H9 (cell line): ENCODE measurements around the gene ZNF319. TPM values are rescaled to one million over a fixed set of nuclear protein-coding genes. Genes with fewer than 3 reads are reported as not detected.

Source experiments
- DNase-seq: peaks from one replicate; pipeline ENCODE4 v3.0.0-alpha.2; 2017
- H2AFZ ChIP-seq: one replicate; pipeline ENCODE4 v1.6.1; 2013; ENCODE audit warnings: mild to moderate bottlenecking, low read length, control low read depth, moderate library complexity
- H2AK5ac ChIP-seq: 2 replicates; pipeline ENCODE4 v1.6.1; 2013; ENCODE audit warnings: low read length, control low read depth, mixed read lengths; ENCODE audit not compliant: insufficient read length
- H2BK120ac ChIP-seq: one replicate; pipeline ENCODE4 v1.6.1; 2013; ENCODE audit warnings: low read depth, mild to moderate bottlenecking, low read length, control low read depth, inconsistent platforms; ENCODE audit not compliant: poor library complexity, severe bottlenecking
- H2BK12ac ChIP-seq: 2 replicates; pipeline ENCODE4 v1.6.1; 2013; ENCODE audit warnings: low read length, control low read depth, mixed read lengths, low read depth; ENCODE audit not compliant: insufficient read length
- H2BK15ac ChIP-seq: 2 replicates; pipeline ENCODE4 v1.6.1; 2013; ENCODE audit warnings: low read depth, low read length, control low read depth
- H2BK20ac ChIP-seq: one replicate; pipeline ENCODE4 v1.6.1; 2013; ENCODE audit warnings: low read depth, mild to moderate bottlenecking, low read length, control low read depth, inconsistent platforms; ENCODE audit not compliant: poor library complexity, severe bottlenecking
- H2BK5ac ChIP-seq: 2 replicates; pipeline ENCODE4 v1.6.1; 2013; ENCODE audit warnings: low read length, control low read depth, mixed read lengths; ENCODE audit not compliant: insufficient read length
- H3K14ac ChIP-seq: 2 replicates; pipeline ENCODE4 v1.6.1; 2013; ENCODE audit warnings: low read length, control low read depth; ENCODE audit not compliant: insufficient read depth
- H3K18ac ChIP-seq: 2 replicates; pipeline ENCODE4 v1.6.1; 2013; ENCODE audit warnings: low read depth, mild to moderate bottlenecking, mixed read lengths, low read length, control low read depth; ENCODE audit not compliant: insufficient read length
- H3K23ac ChIP-seq: 2 replicates; pipeline ENCODE4 v1.6.1; 2013; ENCODE audit warnings: low read length, control low read depth, mixed read lengths, low read depth; ENCODE audit not compliant: insufficient read length
- H3K23me2 ChIP-seq: 2 replicates; pipeline ENCODE4 v1.6.1; 2013; ENCODE audit warnings: low read depth, mild to moderate bottlenecking, mixed read lengths, low read length, control low read depth; ENCODE audit not compliant: insufficient read length, poor library complexity, severe bottlenecking
- H3K27ac ChIP-seq: 2 replicates; pipeline ENCODE4 v1.5.1; 2013; ENCODE audit warnings: low read length, control low read depth, mixed read lengths, low read depth; ENCODE audit not compliant: insufficient read length
- H3K27me3 ChIP-seq: 2 replicates; pipeline ENCODE4 v1.6.1; 2013; ENCODE audit warnings: low read length, control low read depth, inconsistent platforms; ENCODE audit not compliant: insufficient read depth
- H3K4ac ChIP-seq: 2 replicates; pipeline ENCODE4 v1.6.1; 2013; ENCODE audit warnings: low read depth, mild to moderate bottlenecking, control low read depth, inconsistent platforms, low read length, moderate library complexity
- H3K4me1 ChIP-seq: 2 replicates; pipeline ENCODE4 v1.6.1; 2013; ENCODE audit warnings: low read length, control low read depth, inconsistent platforms; ENCODE audit not compliant: insufficient read depth
- H3K4me2 ChIP-seq: 2 replicates; pipeline ENCODE4 v1.6.1; 2013; ENCODE audit warnings: low read length, control low read depth, mixed read lengths; ENCODE audit not compliant: insufficient read length, insufficient read depth
- H3K56ac ChIP-seq: 2 replicates; pipeline ENCODE4 v1.6.1; 2013; ENCODE audit warnings: low read depth, mild to moderate bottlenecking, mixed read lengths, low read length, control low read depth; ENCODE audit not compliant: insufficient read length
- H3K79me1 ChIP-seq: 2 replicates; pipeline ENCODE4 v1.6.1; 2013; ENCODE audit warnings: low read depth, mild to moderate bottlenecking, moderate library complexity, low read length, control low read depth, inconsistent platforms; ENCODE audit not compliant: insufficient read depth, poor library complexity, severe bottlenecking
- H3K79me2 ChIP-seq: 2 replicates; pipeline ENCODE4 v1.6.1; 2013; ENCODE audit warnings: low read length, control low read depth, inconsistent platforms; ENCODE audit not compliant: insufficient read depth
- H3K9ac ChIP-seq: 2 replicates; pipeline ENCODE4 v1.6.1; 2013; ENCODE audit warnings: low read length, control low read depth, mixed read lengths; ENCODE audit not compliant: insufficient read length; ENCODE audit errors: extremely low read depth
- H3K9me3 ChIP-seq: one replicate; pipeline ENCODE4 v1.6.1; 2013; ENCODE audit warnings: low read depth, low read length, inconsistent platforms; ENCODE audit not compliant: control insufficient read depth
- H3T11ph ChIP-seq: one replicate; pipeline ENCODE4 v1.6.1; 2013; ENCODE audit warnings: mild to moderate bottlenecking, low read length, control low read depth, inconsistent platforms
- H4K20me1 ChIP-seq: one replicate; pipeline ENCODE4 v1.6.1; 2013; ENCODE audit not compliant: control insufficient read depth, insufficient read length, insufficient read depth
- H4K5ac ChIP-seq: 2 replicates; pipeline ENCODE4 v1.6.1; 2013; ENCODE audit warnings: low read depth, mild to moderate bottlenecking, mixed read lengths, low read length, control low read depth; ENCODE audit not compliant: insufficient read length
- H4K8ac ChIP-seq: replicated peaks from 2 replicates; pipeline ENCODE4 v1.6.1; 2013; ENCODE audit warnings: low read length, control low read depth, mixed read lengths, low read depth; ENCODE audit not compliant: insufficient read length
- H4K91ac ChIP-seq: 2 replicates; pipeline ENCODE4 v1.6.1; 2013; ENCODE audit warnings: low read depth, mild to moderate bottlenecking, moderate library complexity, mixed read lengths, low read length, control low read depth; ENCODE audit not compliant: insufficient read length
- H3K27ac Mint-ChIP-seq, 3 experiments: 2 replicates in 2 of 3; 3 replicates in 1 of 3; pipeline ENCODE4 v1.8.0; 2020 to 2021; ENCODE audit warnings: mixed read lengths in 3 of 3, mild to moderate bottlenecking in 1 of 3, moderate library complexity in 1 of 3
- H3K27me3 Mint-ChIP-seq: 2 replicates; pipeline ENCODE4 v1.8.0; 2021; ENCODE audit warnings: low read depth, mild to moderate bottlenecking, moderate library complexity, mixed read lengths
- H3K36me3 Mint-ChIP-seq, 3 experiments: 2 replicates in 2 of 3; 3 replicates in 1 of 3; pipeline ENCODE4 v1.8.0; 2020 to 2021; ENCODE audit warnings: low read depth in 3 of 3, mixed read lengths in 3 of 3; ENCODE audit not compliant: insufficient read depth in 1 of 3
- H3K4me1 Mint-ChIP-seq, 2 experiments: 2 replicates each; pipeline ENCODE4 v1.8.0; 2020; ENCODE audit warnings: mixed read lengths in 2 of 2
- H3K4me3 Mint-ChIP-seq, 2 experiments: 2 replicates in 1 of 2; 3 replicates in 1 of 2; pipeline ENCODE4 v1.8.0; 2020 to 2021; ENCODE audit warnings: mild to moderate bottlenecking in 2 of 2, mixed read lengths in 2 of 2, moderate library complexity in 1 of 2
- H3K9me3 Mint-ChIP-seq, 2 experiments: 2 replicates in 1 of 2; 3 replicates in 1 of 2; pipeline ENCODE4 v1.8.0; 2020; ENCODE audit warnings: mild to moderate bottlenecking in 2 of 2, mixed read lengths in 2 of 2, moderate library complexity in 1 of 2
- WGBS: extraction: QIAGEN DNeasy Blood & Tissue Kit; methylation state at CpG from one replicate; pipeline ENCODE4 v1.1.7; 2013; ENCODE audit warnings: missing lambda C conversion rate, low lambda C conversion rate, mixed read lengths; ENCODE audit not compliant: insufficient read length; ENCODE audit errors: extremely low coverage; 5-methylcytosine and 5-hydroxymethylcytosine counted together
- total RNA-seq: library from RNA; stranded (reverse); gene quantifications from 2 replicates; pipeline ENCODE4 v1.2.1, GENCODE V29; 2021
- TF ChIP-seq, protein P1 (sequence below): fragments of 200-600 bp; sonication (generic); conservative IDR thresholded peaks from 3 replicates; pipeline ENCODE4 v1.8.0; 2021; ENCODE audit warnings: antibody characterized with exemption, mild to moderate bottlenecking

ZNF319 gene
- total RNA-seq, 1 experiment from 2014 or later: 5.6 TPM

GRCh38 chr16:58036943-58037342 is 36.5 kb upstream of the ZNF319 start:
- H3K79me2 ChIP-seq: no peaks in the 10 kb centered on the region
- H4K91ac ChIP-seq: no peak overlapping the region
- H3T11ph ChIP-seq: no peak overlapping the region
- no peak overlapping the region for H2BK15ac ChIP-seq
- no peak overlapping the region for H4K8ac ChIP-seq
- WGBS: no CpG with 5 or more reads among the region's 6 CpGs
- no peaks in the 10 kb centered on the region for H3K4me1 ChIP-seq
- Mint-ChIP-seq H3K27ac (peak overlapping the region in 1 of 3 experiments; percentile 53; a peak in 1 of 7 replicates), H3K27me3 (no peaks in the 10 kb centered on the region), H3K36me3 (peaks cover 8 to 46% (median 39%) of the 10 kb centered on the region in 3 experiments), H3K9me3 (no peaks in the 10 kb centered on the region; a peak in 1 of 5 replicates), H3K4me3 (no peak overlapping the region), H3K4me1 (peaks cover 4 to 11% of the 10 kb centered on the region in 2 experiments)
- H3K27me3 ChIP-seq: no peaks in the 10 kb centered on the region
- no peaks in the 10 kb centered on the region for H3K79me1 ChIP-seq
- H3K9me3 ChIP-seq: no peaks in the 10 kb centered on the region
- no peaks in the 10 kb centered on the region for H4K20me1 ChIP-seq
- no peak overlapping the region for H3K56ac ChIP-seq
- H3K9ac ChIP-seq: no peak overlapping the region
- no peak overlapping the region for H3K23ac ChIP-seq
- H2AK5ac ChIP-seq: no peak overlapping the region
- no peak overlapping the region for H3K14ac ChIP-seq
- no peak overlapping the region for H2BK120ac ChIP-seq
- no peak overlapping the region for H2BK20ac ChIP-seq
- no peak overlapping the region for H3K27ac ChIP-seq
- no peaks in the 10 kb centered on the region for H3K23me2 ChIP-seq
- no peak overlapping the region for H3K18ac ChIP-seq
- no peak overlapping the region for H3K4me2 ChIP-seq
- TF ChIP-seq, protein P1, sequence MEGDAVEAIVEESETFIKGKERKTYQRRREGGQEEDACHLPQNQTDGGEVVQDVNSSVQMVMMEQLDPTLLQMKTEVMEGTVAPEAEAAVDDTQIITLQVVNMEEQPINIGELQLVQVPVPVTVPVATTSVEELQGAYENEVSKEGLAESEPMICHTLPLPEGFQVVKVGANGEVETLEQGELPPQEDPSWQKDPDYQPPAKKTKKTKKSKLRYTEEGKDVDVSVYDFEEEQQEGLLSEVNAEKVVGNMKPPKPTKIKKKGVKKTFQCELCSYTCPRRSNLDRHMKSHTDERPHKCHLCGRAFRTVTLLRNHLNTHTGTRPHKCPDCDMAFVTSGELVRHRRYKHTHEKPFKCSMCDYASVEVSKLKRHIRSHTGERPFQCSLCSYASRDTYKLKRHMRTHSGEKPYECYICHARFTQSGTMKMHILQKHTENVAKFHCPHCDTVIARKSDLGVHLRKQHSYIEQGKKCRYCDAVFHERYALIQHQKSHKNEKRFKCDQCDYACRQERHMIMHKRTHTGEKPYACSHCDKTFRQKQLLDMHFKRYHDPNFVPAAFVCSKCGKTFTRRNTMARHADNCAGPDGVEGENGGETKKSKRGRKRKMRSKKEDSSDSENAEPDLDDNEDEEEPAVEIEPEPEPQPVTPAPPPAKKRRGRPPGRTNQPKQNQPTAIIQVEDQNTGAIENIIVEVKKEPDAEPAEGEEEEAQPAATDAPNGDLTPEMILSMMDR: no peak
- no peak overlapping the region for H2BK12ac ChIP-seq
- H2BK5ac ChIP-seq: no peak overlapping the region
- no peak overlapping the region for H3K4ac ChIP-seq
- H2AFZ ChIP-seq: no peak overlapping the region
- DNase-seq: no peak
- H4K5ac ChIP-seq: no peak overlapping the region
